Esophagus mucosa (tissue), 1 donor: ENCODE results near the gene CFAP69. TPM values are rescaled to one million over a fixed set of nuclear protein-coding genes. Genes with fewer than 3 reads are reported as not detected.
"Not testable (repeated sequence)": the region's sequence is repeated elsewhere in the genome, so short reads cannot be mapped to it uniquely, and the experiment has no call there.

Source experiments
- ATAC-seq: fragments of 200-7000 bp; cut with Tn5 transposase; one replicate; pipeline ENCODE4 v1.9.1; 2020
- total RNA-seq: library from RNA; stranded (reverse); gene quantifications from one replicate; pipeline ENCODE4 v1.2.4, GENCODE V29; 2023
- donor health status: DM: yes; HTN: yes; CAD: no.

The CFAP69 gene
- total RNA-seq, 1 donor from 2014 or later, result 1.1 TPM

GRCh38 chr7:90347759-90348158 lies 102.8 kb downstream of the CFAP69 start:
- no peak for ATAC-seq

- no peak for ATAC-seq
Measured at GRCh38 chr7:90349305-90349704, 104.3 kb downstream of the CFAP69 start.

- ATAC-seq, result not testable (repeated sequence)
Measured at GRCh38 chr7:90350032-90350431, 105.1 kb downstream of the CFAP69 start.

GRCh38 chr7:90351987-90352386 lies 107.0 kb downstream of the CFAP69 start:
- no peak for ATAC-seq

Other genes starting within 250 kb of the CFAP69 start
- gene STEAP1, start 90.7 kb upstream of the CFAP69 start, total RNA-seq, result 8.8 TPM
- 2.4 TPM for gene STEAP2, start 33.4 kb upstream of the CFAP69 start, total RNA-seq
- gene FAM237B, start 76.1 kb downstream of the CFAP69 start, total RNA-seq, result not detected
- gene GTPBP10, start 101.5 kb downstream of the CFAP69 start, total RNA-seq, result 18.8 TPM
- 20.7 TPM for gene CLDN12, start 158.3 kb downstream of the CFAP69 start, total RNA-seq
- not detected for gene PTTG1IP2, start 224.5 kb downstream of the CFAP69 start, total RNA-seq